NOMO-1 treated with dmso at 0.1 percent for 144 hours (cell line): ENCODE data around the gene GLIS1.

ENCODE experiments used
- DNase-seq: peaks from one replicate; lab custom pipeline; 2025; ENCODE audit not compliant: unreplicated experiment; lab: John Stamatoyannopoulos, UW

Gene GLIS1

DNA sequence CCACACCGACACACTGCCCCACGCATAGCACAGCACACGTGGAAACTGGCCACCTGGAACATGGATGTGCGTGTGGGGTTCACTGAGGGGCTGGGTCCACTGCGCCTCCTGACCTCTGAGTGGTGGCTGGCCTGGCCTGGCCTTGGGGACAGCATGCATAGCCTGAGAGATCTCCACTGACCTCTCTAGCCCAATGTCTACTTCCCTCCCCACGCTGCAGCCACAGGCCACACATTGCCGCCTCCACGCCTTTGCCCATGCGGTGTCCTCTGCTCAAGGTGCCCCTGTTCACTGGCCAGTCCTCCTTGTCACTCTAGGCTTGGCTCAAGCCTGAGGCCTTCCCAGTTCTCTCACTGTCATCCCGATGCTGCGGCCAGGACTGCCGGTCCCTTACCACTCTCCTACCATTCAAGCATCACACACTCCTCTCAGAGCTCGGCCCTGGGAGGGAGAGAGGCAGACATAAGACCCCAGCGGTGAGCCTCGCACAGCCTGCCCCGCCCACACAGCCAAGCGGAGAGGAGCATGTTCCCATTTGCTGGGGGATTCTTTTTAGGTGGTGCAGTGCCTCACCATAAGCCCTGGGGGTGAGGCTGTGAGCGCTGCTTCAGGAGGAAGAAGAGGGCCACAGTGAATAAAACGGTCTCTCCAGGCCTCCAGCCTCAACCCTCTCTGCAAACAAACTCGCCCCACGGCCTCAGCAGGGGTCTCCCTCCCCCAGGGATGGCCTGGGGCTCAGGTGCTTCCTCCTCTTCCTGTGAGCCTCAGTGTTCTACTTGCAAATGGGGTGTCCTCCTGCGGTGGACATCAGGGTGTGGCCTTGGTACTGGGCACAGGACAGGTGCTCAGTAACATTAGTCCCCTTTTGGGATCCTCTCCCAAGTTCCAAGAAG lies 199.0 kb downstream of the GLIS1 start:
- no peak for DNase-seq

DNA sequence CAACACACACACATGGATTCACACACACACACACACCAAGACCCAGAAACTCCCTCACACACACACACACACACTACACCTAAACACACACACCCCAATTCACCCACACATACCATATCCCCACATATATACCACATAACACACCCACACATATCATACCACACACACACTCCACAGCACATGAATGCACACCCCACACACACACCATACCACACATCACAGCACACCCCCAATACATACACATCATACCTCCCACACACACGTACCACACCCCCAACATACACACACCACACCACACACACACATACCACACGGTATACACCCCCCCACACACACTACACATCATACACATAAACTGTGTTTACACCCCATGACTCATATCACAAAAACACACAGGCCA lies 199.7 kb downstream of the GLIS1 start:
- no peak for DNase-seq

DNA sequence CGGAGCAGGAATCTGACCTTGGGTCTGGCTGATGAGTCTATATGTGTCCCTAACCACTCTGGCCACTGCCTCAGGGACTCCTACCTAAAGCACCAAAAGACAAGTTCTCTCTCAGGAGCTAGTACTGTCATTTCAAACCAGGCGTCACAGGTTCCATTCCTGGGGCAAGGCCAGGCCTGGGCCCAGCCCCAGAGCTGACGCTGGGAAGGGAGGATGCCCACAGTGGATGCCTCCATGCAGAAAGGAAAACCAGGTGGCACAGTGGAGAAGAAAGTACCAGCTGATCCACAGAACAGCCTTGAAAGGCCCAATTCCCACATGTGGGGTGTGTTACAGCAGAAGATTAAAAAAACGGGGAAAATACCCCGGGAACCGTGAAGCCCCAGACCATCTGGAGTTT lies 202.4 kb downstream of the GLIS1 start:
- no peak for DNase-seq

DNA sequence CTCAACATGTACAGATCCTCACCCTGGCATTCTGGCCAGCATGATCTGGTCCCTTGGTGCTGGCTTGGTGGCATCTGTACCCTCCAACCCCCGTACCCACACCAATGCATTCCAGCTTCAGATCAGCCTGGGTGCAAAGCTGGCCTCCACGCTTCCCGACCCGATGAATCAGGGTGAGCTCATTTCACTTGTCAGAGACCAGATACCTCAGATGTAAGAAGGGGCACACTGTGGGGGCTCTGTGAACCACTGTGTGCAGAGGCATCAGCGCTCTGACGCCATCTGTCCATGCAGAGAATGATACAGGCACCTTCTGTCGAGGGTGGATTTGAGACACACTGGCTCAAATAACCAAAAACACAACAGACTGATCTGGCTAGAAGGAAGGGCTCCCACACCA lies 203.1 kb downstream of the GLIS1 start:
- no peak for DNase-seq

DNA sequence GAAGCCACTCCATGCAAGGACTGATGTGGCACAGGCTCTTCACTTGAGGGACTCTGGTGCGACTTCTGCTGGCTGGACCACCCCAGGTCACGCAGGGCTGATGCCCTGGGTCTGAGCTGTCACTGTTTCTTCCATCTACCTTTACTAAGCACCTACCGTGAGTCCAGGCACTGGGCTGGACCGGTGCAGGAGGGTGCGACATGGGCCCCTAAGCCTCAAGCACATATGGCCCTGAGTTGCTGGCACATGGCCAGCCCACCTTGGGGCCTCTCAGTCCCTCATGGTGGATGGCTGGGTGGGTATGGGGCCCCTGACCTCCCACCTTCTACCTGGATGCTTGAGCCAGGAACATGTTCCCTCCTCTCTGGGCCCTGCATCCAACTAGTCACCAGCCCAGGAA lies 203.7 kb downstream of the GLIS1 start:
- no peak for DNase-seq

DNA sequence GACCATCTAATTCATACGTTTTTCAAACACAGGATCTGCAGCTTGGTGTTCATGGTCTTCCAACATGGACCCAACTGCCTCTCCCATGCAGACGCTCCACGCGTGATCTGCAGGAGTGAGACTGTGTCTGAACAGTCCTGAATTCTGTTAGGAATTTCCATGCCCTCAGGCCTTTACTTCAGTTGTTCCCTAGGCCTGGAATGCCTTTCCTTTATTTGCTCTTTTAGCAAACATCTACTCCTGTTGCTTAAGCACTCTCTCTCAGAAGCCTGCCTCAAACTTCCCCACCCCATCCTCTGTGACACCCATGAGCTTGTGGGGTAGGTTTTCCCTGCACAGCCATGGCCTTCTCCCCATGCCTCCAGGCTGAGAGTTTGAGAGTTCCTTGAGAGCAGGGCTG lies 206.1 kb downstream of the GLIS1 start:
- no peak for DNase-seq

DNA sequence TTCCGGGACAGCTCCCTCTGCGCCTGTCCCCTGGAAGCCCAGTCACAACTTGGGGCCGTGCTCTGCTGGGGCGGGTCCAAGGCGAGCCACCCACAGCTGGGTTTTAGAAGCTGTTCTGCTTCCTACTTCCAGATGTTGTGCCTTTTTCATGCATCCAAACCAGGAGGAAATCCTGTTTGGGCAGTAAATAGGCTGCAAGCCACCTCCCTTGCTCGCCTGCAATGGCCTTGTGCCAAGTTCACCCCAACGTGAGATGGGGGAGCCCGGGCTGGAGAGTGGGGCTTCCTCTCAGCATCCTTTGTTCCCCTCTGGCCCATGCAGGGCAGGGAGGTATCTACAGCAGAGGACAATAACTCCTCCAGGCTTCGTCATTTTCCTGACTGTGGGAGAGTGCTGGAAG lies 206.6 kb downstream of the GLIS1 start:
- no peak for DNase-seq

DNA sequence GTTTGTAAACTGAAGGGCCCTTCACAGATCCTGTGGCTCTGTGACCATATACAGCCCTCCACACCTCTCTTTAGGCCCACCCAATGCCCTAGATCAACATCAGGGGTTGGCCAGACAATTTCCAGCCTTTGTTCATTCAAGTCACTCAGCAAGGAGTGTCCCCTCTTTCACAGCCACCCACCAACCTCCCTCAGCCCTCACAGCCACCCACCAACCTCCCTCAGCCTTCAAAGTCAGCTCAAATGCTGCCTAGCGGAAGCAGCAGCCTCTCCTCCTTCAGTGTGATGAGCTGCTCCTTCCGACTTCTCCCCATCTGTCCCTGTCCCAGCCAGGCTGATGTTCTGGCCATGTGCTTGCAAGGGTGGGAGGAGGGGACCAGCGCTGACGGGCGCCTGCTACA lies 208.4 kb downstream of the GLIS1 start:
- DNase-seq, result no peak

DNA sequence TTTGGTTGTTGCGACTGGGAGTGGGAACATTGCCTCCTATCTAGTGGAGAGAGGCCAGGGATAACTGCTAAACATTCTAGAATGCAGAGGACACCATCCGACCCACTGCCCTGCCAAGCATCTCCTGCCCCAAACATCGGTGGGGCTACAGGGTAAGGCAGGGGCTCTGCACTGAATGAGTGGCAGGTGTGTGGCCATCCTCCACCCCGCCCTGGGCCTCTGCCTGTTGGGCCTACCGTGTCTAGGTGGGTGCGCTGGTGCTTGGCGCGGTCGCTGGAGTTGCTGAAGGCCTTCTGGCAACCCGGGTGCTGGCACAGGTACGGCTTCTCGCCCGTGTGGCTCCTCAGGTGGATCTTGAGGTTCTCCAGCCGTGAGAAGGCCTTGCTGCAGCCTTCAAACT lies 209.4 kb downstream of the GLIS1 start:
- DNase-seq, result no peak

DNA sequence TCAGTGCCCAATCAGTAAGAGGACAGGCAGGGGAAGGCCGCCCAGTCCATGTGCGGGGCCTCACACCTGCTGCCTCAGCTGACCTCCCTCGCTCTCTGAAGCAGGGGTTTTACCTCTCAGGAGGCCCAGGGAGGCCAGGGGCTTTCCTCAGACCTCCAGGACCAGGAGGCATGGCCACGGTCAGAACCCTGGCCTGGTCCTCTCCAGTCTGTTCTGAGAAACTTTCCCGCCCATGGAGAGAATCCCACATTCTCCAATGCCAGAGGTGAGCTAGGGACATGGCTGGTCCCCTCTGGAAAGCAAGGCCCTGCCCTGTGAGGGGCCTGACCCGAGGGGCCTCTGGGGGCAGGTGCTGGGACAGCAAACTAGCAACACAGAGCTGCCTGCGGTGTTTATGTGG lies 211.6 kb downstream of the GLIS1 start:
- DNase-seq, result no peak

DNA sequence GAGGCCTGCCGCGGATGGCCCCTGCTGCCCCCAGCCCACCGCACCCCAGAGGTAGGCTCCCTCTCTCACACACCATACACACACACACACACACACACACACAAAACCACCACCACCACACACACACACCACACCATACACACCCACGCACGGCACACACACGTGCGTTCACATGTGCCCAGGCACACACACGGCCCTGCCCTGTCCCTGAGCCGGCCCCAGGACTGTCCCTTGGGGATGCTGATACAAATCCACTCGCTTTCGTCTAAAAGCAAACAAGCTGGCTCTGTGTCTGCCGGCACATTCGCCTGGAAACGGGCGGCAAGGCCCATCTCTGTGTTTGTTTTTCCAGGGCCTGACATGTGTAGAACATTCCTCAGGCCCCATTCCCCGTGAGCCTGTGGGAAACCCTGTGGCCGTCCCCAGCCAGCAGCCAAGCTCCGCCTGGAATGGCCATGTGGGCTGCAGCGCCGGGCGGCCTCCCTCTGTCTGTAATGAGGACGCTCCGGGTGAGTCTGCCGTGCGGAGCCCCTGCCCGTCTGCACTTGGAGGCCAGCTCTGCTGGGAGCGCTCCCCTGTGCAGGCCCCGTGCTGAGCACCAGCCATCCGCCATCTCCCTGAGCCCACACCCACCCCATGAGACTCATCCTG lies 212.4 kb downstream of the GLIS1 start:
- DNase-seq, result no peak

DNA sequence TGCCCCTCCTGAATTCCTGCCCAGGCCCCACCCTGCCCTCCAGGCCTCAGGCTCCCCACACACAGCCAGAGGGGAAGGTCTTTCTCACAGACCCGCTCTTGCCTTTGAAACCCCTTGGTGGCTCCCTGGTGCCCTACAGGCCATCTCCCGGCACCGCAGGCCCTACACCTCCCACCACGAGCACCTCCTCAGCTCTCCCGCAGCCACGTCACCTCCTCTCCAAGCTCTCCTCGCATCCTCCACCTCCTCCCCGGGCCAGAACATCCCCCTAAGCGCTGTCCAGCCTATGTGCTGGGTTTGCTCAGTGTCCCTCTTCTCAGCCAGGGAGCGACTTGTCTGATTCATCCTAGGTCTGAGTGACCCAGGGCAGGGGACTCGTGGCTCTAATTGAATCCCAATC lies 213.4 kb downstream of the GLIS1 start:
- no peak for DNase-seq

DNA sequence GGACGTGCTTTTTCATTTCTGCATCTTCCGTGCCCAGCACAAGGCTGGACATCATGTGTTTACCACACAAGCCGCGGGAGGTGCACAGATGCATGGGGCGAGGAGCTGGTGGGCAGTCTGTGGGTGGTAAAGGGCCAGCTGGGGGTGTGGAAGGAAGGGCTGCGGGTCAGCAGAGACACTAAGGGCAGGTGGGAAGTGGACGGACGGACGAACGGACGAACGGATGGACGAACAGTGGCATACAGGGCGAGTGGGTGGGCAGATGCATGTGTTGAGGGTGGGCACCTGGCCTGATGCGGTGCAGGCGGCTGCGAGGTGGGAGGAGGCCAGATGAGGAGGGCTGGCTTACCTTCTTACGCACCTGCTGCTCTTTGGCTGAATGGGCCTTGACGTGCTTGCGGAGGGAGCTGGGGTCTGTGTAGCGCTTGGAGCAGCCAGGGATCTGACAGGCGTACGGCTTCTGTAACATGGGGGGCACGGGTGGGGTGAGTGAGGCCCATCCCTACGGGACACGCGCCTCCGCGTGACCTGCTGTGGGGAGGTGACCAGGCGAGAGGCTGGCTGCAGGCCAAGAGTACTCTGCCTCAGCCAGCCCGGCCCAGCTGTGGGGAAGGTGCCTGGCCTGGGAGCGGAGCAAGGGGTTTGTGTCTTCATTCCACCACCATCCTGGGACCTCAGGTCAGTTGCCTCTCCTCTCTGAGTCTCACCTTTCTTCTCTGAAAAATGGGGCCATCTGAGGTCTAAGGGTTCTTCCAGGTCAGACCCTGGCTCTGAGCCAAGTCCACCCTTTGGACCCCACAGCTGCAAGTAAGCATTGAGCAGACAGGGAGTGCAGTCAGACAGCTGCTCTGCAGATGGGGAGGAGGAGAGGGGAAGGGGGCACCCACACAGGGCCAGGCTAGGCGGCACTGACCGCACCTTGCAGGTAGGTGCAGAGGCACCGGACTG lies 214.3 kb downstream of the GLIS1 start:
- DNase-seq, result no peak

DNA sequence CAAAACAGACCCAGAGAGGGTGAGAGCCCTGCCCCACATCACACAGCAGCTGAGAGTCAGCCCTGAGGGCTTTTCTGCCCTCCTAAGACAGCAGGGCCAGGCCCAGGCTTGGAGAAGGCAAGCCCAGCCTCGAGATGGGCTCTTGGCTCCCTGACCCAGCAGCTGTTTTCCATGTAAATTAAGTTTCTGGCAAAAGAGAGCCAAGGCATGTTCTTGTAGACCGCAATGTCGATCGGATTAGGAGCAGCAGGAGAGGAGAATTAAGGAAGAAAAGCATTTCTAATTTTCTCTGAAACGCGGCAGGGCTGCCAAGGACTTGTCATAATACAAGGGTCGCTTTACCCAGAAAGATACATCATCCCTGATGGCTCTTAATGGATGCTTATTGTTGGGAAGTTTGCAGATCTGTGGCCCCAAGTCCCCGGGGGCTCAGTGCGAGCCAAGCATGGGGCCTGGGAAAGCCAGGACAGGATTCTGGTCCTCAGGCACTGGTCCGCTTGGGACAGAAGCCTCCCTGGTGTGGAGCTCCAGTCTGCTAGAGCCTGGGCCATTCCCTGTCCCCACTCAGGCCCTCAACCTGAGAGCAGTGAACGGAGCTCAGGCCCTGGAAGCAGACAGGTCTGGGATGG lies 216.9 kb downstream of the GLIS1 start:
- no peak for DNase-seq

DNA sequence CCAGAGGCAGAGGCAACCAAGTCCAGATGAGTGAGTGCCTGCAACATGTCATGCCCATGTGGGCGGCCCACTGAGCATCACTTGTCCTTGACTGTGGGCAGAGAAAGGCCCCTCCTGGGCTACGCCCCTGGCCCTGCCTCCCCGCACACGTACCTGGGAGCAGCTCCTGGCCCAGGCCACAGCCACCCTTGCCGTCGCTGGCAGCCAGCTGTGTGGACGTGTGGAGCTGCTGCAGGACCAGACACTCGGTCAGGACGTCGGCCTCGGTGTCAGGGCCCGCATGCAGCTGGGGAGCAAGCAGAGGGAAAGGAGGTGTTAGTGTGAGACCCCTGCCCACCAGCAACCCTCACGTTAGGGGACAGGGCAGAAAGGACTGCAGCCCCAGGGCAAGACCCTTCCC lies 218.5 kb downstream of the GLIS1 start:
- DNase-seq, result no peak

DNA sequence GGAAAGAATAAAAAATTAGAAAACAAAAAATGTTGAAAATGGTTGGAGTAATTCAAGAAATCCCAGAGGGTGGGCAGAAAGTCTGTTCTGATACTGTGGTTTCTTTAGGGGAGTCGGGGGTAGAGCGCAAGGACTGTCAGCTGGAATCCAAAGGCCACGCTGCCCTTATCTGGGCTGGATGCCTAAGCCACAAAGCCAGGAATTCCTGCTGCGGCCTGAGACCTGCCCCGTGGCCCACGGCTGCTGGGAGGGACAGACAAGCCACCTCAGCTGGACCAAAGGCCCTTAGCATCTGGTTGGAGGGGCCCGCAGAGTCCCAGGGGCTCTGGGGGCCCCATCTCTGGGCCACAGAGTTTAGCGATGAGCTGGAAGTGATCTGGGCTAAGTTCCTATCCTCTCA lies 219.5 kb downstream of the GLIS1 start:
- DNase-seq, result no peak

DNA sequence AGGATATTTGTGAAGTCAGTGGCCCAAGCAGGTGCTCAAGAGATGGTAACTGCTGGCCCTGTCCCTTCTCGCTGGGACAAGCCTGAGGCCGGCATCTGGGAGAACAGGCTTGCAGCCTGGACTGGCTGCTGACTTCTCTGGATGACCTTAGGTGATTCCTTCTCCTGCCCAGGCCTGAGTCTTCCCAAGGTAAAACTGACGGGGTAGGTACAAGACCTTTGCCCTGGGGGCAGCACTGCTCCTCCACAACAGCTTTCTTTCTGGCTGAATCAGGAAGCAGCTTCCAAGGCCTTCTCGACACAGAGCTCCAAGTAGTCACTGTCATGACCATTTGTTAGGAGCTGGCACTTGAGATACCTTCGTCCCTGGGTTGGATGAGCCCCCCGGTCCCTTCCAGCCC lies 220.2 kb downstream of the GLIS1 start:
- no peak for DNase-seq

DNA sequence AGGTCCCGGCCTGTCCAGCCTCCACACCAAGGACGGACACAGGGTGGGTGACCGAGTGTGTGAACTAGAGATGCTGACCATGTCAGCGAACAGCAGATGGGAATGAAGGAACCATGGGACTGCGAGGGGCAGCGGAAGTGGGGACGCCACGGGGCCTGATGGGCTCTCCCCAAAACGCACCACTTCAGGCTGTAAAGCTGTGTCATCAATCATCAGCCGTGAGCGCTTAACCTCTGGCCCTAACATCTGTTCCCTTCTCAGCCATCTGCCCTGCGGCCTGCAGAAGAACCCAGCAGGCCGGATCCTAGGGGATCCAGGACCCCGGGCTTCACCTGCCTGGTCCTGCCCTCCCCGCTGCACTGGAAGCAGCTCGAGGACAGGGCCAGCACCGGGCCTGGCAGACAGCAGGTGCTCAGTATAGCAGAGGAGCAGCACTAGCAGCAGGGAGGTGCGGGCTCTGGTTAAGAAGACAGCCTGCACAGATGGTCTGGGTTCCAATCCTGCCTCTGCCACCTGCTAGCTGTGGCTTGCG lies 221.1 kb downstream of the GLIS1 start:
- no peak for DNase-seq

DNA sequence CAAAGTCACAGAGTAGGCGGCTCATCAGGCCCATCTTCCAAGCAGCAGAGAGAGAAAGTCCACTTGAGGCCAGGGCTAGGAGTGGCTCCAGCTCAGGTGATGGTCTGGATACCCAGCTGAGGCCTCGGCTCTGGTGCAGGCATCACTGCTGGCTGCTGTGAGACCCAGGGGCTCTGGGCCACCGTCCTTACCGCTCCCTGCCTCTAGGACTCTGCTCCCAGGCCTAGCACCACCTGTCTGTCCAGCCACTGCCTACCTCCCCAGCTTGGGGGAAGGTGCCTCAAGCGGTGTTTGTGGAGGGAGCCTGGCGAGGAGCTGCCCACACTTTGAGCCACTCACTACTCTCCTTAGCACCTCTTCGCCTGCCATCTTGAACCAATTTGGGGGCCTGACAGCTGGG lies 221.9 kb downstream of the GLIS1 start:
- no peak for DNase-seq

DNA sequence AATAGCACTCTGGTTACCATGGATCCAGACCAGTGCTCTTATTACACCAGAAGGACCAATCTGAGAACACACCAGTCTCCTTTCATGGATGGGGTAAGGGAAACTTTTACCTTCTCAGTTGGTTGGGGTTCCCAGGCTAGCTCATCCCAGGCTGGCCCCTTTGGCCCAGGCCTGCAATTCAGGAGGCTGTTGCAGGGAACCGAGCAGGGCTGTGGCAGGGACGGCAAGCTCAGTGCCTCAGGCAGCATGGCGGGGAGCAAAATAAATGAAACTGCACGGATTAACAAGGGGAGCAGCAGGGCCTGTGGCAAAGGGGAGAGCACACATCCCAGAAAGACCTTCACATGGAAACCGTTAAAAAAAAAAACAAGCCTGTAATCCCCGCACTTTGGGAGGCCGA lies 222.8 kb downstream of the GLIS1 start:
- no peak for DNase-seq

DNA sequence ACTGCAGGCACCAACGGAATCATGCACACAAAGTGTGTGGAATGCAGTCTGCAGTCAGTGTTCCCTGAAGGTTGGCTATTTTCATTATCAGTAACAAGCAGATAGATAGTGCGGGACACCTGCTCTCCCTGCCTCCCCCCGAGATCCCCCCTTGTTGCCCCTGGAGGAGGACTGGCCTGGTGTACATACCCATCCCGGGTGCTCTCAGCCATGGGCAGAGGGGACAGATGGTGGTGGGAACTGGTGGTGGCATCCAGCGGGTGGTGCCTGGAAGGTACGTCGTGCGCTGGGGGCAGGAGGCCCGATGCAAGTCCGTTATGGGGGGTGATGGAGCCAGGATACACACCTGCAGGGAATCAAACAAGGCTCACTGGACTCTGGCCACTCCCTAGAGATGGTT lies 224.5 kb downstream of the GLIS1 start:
- no peak for DNase-seq
